HG02885 (cell line): ENCODE results near the gene GPR83.
"Not testable (repeated sequence)": the region's sequence is repeated elsewhere in the genome, so short reads cannot be mapped to it uniquely, and the experiment has no call there.

Source experiments
- ATAC-seq: cut with Tn5 transposase; IDR thresholded peaks from one replicate; pipeline ENCODE4 v1.9.1; 2021; ENCODE audit warnings: mild to moderate bottlenecking; ENCODE audit not compliant: unreplicated experiment, poor library complexity

GPR83 gene

GRCh38 chr11:94379613-94380012, 21.6 kb downstream of the GPR83 start:
- ATAC-seq = no peak

GRCh38 chr11:94376841-94377240, 24.4 kb downstream of the GPR83 start:
- ATAC-seq = no peak

GRCh38 chr11:94370576-94370975, 30.6 kb downstream of the GPR83 start:
- ATAC-seq = not testable (repeated sequence)

DNA sequence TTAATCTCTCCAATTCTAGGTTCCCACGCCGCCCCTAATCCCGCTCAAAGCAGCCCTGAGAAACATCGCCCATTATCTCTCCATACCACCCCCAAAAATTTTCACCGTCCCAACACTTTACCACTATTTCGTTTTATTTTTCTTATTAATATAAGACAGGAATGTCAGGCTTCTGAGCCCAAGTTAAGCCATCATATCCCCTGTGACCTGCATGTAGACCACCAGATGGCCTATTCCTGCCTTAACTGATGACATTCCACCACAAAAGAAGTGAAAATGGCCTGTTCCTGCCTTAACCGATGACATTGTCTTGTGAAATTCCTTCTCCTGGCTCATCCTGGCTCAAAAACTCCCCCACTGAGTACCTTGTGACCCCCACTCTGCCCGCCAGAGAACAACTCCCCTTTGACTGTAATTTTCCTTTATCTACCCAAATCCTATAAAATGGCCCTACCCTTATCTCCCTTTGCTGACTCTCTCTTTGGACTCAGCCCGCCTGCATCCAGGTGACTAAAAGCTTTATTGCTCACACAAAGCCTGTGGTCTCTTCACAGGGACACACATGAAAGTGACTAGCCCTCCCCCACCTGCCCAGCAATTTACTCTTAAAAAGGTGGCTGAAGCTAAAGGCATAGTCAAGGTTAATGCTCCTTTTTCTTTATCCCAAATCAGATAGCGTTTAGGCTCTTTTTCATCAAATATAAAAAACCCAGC, 50.2 kb downstream of the GPR83 start:
- ATAC-seq = not testable (repeated sequence)

GRCh38 chr11:94346311-94346710, 54.9 kb downstream of the GPR83 start:
- ATAC-seq = not testable (repeated sequence)

- no peak for ATAC-seq
These were observed 57.7 kb downstream of the GPR83 start for GRCh38 chr11:94343495-94343894.

DNA sequence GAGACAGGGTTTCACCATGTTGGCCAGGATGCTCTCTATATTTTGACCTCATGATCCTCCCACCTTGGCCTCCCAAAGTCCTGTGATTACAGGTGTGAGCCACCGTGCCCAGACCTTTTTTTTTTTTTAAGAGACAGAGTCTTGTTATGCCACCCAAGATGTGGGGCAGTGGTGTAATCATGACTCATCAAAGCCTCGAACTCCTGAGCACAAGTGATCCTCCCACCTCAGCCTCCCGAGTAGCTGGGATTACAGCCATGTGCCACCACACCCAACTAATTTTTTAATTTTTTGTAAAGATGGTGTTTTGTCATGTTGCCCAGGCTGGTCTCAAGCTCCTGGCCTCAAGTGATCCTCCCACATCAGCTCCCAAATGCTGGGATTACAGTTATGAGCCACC, 59.0 kb downstream of the GPR83 start:
- no peak for ATAC-seq

GRCh38 chr11:94338651-94339050, 62.6 kb downstream of the GPR83 start:
- ATAC-seq = no peak

DNA sequence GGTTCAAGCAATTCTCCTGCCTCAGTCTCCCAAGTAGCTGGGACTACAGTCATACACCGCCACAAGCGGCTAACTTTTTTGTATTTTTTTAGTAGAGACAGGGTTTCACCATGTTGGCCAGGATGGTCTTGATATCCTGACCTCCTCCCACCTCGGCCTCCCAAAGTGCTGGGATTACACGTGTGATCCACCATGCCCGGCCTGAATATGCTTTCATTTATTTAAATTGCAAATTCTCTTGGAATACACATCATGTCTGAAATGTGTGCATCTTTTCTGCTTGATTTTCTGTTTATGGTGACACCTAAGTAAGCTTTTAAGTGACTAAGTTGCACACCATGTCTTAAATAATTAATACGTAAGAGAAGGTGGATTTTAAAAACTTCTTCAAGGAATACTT, 65.2 kb downstream of the GPR83 start:
- ATAC-seq = no peak

GRCh38 chr11:94332814-94333213, 68.4 kb downstream of the GPR83 start:
- ATAC-seq = no peak

GRCh38 chr11:94330789-94331188, 70.4 kb downstream of the GPR83 start:
- no peak for ATAC-seq

DNA sequence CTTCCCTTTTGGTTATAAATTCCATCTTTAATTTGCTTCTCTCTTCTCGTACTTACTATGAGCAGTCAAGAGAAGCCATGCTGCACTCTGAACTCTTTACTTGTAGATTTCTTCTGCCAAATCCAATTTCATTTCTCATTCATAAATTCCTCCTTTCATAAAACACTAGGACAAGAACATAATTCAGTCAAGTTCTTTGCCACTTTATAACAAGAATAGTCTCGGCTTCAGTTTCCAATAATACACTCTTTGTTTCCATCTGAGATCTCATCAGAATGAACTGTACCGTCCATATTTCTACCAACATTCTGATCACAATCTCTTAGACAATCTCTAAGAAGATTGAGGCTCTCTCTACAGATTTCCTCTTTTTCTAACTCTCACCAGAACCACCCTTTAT, 71.7 kb downstream of the GPR83 start:
- no peak for ATAC-seq

DNA sequence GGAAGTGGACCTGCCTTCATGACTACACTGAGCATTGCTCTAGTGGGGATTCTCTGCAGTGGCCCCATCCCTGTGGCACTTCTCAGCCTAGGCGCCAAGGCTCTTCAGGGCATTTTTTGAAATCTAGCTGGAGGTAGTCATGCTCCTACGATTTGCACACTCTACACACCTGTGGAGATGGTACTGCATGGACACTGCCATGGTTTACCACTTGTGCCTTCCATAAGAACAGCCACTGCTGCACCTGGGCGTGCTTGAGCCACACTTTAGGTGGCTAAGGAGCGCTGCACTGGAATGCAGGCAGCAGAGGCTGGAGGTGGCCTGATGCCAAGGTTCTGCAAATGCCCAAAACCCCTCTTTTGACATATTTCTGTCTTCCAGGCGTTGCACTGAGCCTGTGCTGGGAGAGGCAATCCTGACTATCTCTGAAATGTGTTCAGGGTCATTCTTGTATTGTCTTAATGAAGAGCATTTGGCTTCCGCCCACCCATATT, 72.6 kb downstream of the GPR83 start:
- ATAC-seq = no peak
